SU-DHL-6 (cell line): ENCODE measurements around the gene IFNA10.
"Not testable (repeated sequence)": the region's sequence is repeated elsewhere in the genome, so short reads cannot be mapped to it uniquely, and the experiment has no call there.

Source experiments
- EZH2phosphoT487 ChIP-seq: fragments of 200-600 bp; sonication (generic), shearing (Covaris generic); conservative IDR thresholded peaks from 2 replicates; pipeline ENCODE4 v1.6.1; 2018; ENCODE audit warnings: mild to moderate bottlenecking, antibody characterized with exemption, low read length, moderate library complexity, mixed read lengths
- TF ChIP-seq, protein P1 (sequence below): fragments of 200-600 bp; sonication (generic); IDR thresholded peaks from one replicate; pipeline ENCODE4 v1.5.1; 2017; ENCODE audit warnings: antibody characterized with exemption, mild to moderate bottlenecking, low read length, moderate library complexity; ENCODE audit not compliant: insufficient read depth, poor library complexity, severe bottlenecking

DNA sequence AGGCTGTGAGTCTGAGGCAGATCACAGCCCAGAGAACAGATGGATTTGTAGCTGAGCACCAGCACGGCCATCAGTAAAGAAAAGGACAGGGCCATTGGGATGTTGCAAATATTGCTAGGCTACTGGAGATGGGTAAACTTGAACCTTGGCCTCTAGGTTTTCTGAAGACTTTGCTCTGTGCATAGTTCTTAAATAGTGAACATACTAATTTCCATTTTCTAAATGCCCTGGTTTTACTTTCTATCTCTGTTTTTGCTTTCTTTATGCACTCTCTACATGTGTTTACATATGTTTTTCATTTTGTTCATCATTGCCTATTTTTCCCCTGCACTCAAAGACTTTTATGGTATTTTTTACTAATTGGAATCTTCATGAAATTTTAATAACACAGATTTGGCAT is 10.3 kb upstream of the IFNA10 start, which contains the start of gene IFNA16:
- TF ChIP-seq, protein P1, sequence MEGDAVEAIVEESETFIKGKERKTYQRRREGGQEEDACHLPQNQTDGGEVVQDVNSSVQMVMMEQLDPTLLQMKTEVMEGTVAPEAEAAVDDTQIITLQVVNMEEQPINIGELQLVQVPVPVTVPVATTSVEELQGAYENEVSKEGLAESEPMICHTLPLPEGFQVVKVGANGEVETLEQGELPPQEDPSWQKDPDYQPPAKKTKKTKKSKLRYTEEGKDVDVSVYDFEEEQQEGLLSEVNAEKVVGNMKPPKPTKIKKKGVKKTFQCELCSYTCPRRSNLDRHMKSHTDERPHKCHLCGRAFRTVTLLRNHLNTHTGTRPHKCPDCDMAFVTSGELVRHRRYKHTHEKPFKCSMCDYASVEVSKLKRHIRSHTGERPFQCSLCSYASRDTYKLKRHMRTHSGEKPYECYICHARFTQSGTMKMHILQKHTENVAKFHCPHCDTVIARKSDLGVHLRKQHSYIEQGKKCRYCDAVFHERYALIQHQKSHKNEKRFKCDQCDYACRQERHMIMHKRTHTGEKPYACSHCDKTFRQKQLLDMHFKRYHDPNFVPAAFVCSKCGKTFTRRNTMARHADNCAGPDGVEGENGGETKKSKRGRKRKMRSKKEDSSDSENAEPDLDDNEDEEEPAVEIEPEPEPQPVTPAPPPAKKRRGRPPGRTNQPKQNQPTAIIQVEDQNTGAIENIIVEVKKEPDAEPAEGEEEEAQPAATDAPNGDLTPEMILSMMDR, result not testable (repeated sequence)
- TF ChIP-seq EZH2phosphoT487, result not testable (repeated sequence)
